Measurements from ENCODE around the gene ADGRV1.
A peak's percentile ranks its signal among the peaks of the same experiment; 100 is the strongest.

The ADGRV1 gene, protein sequence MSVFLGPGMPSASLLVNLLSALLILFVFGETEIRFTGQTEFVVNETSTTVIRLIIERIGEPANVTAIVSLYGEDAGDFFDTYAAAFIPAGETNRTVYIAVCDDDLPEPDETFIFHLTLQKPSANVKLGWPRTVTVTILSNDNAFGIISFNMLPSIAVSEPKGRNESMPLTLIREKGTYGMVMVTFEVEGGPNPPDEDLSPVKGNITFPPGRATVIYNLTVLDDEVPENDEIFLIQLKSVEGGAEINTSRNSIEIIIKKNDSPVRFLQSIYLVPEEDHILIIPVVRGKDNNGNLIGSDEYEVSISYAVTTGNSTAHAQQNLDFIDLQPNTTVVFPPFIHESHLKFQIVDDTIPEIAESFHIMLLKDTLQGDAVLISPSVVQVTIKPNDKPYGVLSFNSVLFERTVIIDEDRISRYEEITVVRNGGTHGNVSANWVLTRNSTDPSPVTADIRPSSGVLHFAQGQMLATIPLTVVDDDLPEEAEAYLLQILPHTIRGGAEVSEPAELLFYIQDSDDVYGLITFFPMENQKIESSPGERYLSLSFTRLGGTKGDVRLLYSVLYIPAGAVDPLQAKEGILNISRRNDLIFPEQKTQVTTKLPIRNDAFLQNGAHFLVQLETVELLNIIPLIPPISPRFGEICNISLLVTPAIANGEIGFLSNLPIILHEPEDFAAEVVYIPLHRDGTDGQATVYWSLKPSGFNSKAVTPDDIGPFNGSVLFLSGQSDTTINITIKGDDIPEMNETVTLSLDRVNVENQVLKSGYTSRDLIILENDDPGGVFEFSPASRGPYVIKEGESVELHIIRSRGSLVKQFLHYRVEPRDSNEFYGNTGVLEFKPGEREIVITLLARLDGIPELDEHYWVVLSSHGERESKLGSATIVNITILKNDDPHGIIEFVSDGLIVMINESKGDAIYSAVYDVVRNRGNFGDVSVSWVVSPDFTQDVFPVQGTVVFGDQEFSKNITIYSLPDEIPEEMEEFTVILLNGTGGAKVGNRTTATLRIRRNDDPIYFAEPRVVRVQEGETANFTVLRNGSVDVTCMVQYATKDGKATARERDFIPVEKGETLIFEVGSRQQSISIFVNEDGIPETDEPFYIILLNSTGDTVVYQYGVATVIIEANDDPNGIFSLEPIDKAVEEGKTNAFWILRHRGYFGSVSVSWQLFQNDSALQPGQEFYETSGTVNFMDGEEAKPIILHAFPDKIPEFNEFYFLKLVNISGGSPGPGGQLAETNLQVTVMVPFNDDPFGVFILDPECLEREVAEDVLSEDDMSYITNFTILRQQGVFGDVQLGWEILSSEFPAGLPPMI (N-terminal part only)

DNA sequence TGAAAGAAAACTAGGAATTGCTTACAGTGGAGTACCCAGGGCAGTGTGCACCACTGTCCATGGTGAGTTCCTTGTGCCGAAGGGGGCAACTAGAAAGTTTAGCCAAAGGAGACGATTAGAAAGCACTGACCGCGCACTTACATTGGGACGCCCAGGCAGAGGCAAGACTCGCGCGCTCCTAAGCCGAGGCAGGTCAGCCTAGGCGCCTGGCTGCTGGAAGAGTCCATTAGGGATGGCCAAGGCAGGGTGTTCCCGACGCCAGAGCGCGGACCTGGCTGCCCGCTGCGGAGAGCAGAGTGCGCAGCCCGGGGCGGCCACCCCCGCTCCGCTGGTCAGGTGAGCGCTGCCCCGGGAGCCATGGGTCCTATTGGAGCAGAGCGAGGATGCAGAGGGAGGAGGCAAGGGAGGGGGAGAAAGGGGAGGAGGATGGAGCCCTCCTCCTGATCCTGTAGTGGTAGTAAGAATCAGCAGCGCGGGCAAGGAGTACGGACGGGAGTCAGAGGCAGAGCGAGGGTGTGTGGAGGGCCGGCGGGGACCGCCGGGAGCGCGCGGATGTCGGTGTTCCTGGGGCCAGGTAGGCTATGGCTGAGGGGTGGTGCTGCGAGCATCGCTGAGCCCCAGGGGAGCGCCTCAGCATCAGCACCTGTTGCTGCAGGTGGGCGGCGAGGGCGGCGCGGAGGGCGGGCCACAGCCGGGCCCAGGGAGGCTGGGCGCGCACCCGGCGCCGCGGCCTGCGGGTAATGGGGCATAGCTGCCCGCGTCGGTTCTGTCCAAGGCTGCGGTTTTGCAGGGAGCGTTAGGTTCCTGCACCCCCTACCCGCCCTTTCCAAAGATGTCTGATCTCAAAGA lies at the start of gene ADGRV1:
TSS of gene ADGRV1 (plus strand) at position 454 of the 849 bp plus-strand sequence. CDS start at position 553, 99 bp downstream.
- no peak for DNase-seq (ENCODE audit: low read depth)

DNA sequence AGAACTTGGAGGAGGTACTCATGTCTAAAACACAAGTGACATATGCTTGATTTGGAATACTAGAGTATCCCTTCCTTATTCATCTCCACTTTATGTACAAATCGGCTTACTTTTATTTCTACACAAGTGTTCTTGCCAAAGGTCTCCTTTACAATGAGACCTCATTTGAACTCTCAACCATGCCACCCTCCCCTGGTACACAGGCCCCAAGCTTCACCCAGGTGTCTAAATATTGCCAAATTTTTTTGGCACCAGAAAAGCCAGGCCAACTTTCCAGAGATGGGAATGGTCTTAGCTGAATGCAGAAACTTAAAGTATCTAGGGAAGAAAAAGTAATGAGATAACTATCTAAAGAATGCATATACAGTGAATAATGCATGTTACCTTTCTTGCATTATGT lies 48.2 kb upstream of the ADGRV1 start:
- DNase-seq (ENCODE audit: low read depth): no peak

DNA sequence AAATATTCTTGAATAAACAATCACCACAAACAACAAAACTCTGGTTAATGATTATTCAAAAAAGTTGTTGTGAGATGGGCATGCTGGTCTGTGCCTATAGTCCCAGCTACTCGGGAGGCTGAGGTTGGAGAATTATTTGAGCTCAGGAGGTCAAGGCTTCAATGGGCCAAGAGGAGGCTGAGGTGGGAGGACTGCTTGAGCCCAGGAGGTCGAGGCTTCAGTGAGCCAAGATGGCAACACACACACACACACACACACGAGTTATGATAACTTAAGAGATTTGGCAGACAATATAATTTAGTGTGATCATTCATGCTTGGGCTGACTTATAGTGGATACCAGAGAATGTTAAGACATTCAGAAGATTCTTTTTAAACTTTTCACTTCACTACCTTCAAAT lies 44.1 kb upstream of the ADGRV1 start:
- DNase-seq (ENCODE audit: low read depth): no peak

DNA sequence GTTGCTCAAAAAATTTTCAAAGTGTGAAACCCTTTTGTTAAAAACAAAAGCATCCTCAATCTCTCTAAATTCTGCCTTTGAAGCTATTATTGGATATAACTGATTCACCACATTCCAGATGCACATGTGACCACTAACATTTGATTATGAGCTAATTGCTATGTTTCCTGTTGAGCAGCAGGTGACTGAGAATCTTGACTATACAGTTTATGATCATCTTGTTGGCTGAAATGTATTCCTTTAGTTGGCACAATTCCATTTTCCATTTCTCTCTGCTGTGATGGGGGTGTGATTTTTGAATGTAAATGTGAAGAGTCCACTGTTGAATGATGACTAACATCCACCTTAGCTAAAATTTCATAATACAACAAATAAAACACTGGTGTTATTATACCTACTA lies 39.9 kb upstream of the ADGRV1 start:
- DNase-seq (ENCODE audit: low read depth): no peak

DNA sequence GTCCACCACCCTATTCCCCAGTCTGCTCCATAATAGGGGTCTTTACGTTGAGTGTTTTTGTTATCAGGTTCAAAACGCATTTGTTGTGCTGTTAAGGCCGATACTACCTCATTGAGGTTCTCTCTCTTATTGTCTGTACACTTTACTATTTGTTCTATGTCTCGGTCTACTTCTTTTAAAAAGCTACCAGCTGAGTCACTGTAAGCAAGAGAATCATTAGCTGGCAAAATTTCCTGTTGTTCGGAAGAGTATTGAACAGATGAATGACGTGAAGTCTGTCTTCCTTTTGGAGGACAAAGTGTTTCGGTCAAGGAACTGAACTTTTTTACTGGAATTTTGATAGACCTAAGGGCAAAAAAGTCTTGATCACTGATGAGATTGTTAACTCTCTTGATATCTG lies 39.5 kb upstream of the ADGRV1 start:
- no peak for DNase-seq (ENCODE audit: low read depth)

DNA sequence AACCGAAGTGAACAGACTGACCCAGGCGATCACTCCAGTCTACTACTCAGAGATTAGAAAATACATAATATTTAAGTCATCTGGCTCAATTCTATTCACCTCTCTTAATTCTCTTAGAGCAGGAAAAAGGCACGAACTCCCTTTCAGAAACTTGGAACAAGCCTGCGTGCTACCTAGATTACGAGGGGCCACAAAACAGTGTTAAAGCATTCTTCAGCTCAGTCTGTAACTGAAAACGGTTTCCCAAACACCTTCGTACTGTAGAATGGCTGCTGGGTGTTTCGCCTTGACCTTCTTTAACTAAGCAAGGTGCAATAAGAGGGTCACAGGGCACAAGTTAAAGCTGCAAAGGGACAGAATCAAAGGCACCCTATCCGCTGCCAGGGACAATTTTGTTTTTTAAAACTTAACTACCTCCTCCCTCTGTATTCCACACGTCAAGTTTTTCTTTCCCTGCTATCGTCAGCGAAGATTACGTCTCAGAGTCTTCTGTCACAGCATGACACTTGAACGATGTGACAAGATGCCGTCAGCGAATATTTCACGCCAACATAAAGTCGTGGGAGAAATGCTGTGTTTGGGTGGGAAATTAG lies 29.9 kb upstream of the ADGRV1 start:
- DNase-seq (ENCODE audit: low read depth): no peak

DNA sequence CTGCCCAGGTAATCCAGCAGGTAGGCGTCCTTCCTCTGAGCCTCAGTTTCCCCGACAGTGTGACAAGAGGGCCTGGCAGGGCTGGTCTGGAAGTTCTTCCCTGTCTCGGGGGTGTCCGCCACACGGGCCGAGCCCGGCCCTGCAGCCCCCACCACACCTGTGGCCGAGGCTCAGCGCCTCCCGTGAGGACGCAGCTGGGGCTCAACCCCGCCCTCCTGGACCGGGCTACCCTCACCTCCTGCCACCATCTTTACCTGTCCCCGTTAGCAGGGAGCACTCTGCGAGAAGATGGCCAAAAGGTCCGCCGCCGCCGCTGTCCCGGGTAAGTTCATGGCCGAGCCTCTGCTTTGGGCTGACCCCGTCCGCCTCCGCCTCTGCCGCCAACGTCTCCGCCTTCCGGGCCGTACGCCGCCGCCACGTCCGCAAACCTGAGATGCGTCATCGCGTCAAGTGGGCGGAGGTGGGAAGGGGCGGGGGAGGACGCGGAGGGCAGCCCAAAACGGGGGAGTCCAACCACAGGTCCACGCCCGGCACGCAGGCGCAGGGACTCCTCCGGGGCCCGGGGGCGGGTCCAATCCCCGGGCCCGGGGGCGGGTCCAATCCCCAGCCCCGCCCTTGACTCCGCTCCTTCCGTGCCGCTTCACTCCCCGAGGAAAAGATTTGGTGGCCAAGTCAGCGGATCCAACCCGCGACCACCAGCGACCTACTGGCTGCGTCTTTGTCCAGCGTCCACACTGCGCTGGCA lies 29.2 kb upstream of the ADGRV1 start, which contains the start of gene LYSMD3:
TSS of gene LYSMD3 (minus strand) at position 391 of the 745 bp plus-strand sequence. CDS start 4,295 bp downstream, outside the sequence.
- peak; percentile 98 for DNase-seq (ENCODE audit: low read depth)

DNA sequence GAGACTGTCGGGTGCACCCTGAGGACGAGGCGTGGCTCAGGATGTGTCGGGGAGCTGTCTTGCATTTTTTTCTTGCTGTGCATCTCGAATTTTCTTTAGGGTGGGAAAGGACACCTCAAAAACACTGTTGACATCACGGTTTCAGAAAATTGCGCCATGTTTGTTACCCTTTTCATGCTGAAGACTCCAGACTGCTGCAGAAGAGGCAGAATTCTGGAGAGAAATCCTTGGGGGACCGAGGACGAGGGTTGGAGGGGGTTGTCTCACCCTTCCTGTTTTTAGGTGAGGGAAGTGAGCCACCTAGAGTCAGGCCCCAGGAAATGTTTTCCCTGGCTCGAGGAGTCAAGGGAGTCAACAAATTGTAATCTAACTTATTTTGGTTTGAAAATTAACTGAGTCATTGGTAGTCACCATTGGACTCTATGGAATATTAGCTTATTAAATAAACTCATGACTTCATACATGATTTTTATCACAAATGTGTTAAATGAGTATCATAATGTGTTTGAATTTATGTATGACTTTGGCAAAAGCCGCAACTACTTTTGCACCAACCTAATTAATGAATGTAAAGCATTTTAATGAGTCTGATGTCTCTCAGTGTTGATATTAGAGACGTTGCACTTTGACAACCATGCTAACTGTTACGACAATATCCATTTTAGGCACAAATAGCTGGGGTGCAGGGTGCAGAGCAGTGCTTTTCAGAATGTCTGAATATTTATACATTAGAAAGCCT lies 28.5 kb upstream of the ADGRV1 start:
- DNase-seq (ENCODE audit: low read depth): no peak

DNA sequence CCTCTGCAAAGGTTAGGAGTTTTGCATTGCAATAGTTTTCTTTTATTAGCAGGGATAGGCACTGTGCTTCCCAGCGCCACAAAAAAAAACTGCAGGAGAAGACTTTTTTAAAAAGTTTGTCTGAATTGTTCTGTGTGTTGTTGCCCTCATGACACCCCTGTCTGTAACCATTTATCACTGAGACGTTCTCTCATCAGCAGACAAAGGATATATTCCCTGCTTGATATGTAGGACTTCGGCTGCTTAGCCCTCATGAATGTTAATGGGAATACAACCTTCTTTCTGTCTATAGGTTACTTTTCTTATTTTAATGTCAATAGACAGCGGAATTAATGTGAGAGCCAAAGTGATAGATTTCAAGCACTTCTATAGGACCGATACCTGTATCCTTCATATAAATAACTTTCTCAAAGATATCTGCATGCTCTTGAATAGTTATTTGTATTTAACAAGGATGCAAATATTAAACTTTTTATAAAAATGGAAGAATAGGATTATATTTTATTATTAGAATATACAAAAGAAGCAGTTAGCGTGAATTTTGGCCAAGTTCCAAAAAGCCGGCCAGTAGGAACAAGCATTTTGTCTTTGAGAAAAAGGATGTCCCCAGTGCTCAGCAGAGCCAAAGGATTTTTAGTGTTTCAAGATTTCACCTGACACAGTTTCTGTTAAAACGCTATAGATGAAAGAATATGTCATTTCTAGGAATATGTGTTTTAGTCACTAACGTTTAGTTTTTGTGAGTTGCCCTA lies 27.7 kb upstream of the ADGRV1 start:
- no peak for DNase-seq (ENCODE audit: low read depth)

DNA sequence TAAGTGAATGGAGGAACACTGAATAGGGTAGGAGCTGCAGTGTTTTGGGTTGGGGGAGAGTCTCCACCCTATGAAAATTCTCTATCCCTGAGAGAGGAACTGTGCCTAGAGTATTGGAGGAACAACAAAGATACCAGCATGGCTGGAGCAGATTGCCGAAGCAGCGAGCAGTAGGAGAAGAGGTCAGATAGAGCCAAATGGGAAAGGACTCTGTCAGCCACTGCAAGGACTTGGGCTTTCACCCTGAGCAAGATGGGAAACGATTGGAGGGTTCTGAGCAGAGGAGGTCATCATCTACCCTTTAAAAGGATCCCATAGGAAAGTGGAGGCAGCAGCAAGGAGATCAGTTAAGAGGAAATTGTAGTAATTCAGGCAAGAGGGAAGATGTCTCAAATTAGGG lies 24.8 kb upstream of the ADGRV1 start:
- no peak for DNase-seq (ENCODE audit: low read depth)

DNA sequence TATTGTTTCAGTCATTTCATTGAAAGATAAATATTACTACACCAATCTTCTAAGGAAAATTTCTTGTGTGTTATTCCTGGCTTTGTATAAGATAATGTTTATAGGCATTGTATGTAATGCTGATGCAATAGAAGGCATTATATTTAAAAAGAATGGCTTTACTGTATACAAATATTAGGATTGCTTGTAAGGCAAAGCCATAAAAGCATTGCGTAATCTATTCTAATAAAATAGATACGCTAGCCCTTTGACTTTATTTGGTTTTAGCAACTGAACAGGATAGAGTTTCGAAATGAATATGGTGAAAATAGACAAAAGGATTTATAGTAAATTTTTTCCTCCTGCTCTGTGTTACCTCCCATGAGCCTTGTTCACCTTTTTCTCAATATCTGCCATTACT lies 23.7 kb upstream of the ADGRV1 start:
- no peak for DNase-seq (ENCODE audit: low read depth)

DNA sequence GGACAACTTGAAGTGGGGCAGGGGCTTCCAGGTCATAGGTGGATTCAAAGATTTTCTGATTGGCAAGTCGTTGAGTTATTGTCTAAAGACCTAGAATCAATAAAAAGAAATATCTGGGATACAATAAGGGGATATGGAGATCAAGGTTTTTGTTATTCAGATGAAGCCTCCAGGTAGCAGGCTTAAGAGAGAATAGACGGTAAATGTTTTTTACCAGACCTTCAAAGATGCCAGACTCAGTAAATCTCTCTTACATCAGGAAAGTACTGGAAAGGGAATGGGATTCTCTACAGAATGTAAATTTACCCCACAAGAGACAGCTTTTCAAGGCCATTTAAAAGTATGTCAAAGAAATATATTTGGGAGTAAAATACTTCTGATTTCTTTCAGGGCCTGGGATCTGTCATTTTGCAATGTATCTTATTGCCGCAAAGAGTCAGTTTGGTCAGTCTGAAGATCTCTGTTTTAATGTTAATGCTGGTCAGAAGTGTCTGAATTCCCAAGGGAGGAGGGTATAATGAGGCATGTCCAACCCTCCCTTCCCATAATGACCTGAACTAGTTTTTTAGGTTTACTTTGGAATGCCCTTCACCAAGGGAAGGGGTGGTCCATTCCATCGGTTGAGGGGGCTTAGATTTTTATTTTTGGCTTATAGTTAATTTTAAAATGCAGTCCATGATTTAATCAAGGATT lies 15.6 kb upstream of the ADGRV1 start:
- DNase-seq (ENCODE audit: low read depth): no peak

DNA sequence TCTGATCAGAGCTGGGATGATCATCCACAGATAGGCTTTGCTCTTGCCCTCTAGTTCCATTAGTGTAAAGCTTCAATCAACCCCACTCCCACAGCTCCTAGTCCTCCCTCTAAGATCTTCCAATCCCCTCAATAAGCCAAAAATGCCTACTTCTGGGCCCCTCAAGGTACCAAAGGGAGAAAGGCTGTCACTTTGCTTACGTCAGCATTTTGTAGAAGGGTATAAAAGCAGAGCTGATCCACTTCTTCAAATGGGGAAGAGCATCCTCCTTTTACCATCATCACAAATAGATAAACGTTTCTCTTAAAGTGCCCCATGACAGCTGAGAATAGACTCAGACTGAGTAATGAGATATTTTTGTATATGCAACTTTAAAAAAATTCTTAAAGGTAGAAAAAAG lies 13.1 kb upstream of the ADGRV1 start:
- DNase-seq (ENCODE audit: low read depth): no peak

DNA sequence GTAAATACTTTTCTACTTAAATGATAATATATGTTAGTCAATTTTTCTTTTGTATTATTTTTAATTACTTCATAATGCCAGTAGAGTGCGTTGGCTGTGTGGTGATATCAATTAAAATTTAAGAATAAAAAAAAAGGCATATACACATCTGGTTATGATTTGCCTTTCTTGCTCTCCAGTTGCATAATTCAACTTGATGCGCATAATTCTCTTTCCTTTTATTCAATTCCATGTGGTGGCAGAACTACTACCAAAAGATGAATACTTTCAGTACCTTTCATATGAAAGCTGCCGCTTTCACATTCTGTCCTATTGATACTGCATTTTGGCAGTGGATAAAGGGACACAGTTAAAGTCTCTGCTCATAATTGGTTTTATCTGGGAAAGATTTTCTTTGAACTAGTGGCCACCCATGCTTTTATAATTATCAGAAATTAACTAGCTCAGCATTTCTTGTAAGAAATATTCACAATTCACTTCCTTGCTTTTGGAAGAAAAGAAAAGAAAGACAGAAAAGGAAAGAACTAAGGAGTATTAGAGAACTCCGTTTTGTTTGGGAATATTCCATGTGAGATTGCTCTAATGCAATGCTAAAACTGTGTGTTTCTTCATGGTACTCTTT lies 12.3 kb upstream of the ADGRV1 start:
- DNase-seq (ENCODE audit: low read depth): no peak

DNA sequence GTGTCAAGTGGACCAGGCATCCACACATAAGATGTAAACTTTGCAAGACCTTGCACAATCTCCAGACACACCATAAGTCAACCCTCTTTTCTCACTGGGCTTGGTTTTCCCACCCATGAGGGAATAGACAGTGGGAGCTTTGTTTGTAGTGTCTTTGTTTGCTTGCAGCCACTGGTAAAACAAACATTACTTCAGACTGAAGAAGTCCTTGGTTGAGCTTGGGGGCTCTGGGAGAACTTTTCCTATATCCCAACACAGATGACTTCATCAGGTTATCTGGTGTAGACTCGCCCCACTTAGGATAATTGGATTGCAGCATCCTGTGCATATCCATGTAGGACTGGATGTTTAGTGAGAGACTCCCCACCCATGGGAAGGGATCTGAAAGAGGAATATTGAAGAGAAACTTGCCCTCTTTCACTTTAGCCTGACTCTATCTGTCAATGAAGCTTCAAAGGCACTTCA lies 11.5 kb upstream of the ADGRV1 start:
- DNase-seq (ENCODE audit: low read depth): no peak

DNA sequence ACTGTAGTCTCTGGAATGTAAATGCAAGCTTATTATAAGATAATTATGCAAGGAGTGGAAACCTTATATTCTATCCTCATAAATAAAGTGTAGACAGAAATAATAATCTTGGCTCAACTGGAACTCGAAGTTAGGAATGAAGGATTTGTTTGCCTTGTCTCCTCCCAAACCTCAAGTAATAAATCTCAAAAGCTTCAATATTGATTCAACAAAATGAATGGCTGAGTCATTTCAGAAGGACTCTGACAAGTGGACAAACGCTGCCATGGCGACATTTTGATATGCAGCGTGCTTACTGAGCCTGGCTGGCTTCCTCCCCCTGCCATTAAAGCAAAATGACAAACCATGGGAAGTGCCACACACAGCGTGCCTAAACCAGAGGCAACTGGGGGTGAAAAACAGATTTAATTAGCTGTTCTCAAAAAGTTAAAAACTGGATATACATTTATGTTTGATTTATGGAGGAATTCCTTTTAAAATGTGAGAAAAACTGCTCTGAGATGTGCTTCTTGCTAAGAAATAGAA lies 10.5 kb upstream of the ADGRV1 start:
- no peak for DNase-seq (ENCODE audit: low read depth)

DNA sequence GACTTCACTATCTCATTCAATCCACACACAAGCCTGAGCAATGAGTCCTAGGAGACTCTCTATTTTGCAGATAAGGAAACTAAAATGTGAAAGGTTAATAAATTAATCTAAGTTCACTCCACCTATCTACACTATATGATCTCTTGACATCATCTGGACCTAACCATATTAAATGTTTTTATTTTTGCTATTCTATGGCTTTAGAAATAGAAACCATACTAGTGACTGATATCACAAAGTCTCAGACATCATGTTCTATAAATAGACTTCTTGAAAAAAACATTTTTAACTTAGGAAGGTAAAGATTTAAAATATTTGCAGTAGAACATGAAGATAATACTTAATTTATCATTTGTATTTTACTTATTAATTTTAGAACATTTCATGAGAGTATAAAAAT lies 9.4 kb upstream of the ADGRV1 start:
- DNase-seq (ENCODE audit: low read depth): no peak

Data from stimulated activated CD8-positive, alpha-beta memory T cell treated with anti-CD3 and anti-CD28 coated beads, Interleukin-12 subunit alpha, Interleukin-12 subunit beta, amount 100 ng/mL, for 4 hours (primary cell).